ENCODE results near the gene LGALS7.
"Not testable (repeated sequence)": the region's sequence is repeated elsewhere in the genome, so short reads cannot be mapped to it uniquely, and the experiment has no call there.

The LGALS7 gene

DNA sequence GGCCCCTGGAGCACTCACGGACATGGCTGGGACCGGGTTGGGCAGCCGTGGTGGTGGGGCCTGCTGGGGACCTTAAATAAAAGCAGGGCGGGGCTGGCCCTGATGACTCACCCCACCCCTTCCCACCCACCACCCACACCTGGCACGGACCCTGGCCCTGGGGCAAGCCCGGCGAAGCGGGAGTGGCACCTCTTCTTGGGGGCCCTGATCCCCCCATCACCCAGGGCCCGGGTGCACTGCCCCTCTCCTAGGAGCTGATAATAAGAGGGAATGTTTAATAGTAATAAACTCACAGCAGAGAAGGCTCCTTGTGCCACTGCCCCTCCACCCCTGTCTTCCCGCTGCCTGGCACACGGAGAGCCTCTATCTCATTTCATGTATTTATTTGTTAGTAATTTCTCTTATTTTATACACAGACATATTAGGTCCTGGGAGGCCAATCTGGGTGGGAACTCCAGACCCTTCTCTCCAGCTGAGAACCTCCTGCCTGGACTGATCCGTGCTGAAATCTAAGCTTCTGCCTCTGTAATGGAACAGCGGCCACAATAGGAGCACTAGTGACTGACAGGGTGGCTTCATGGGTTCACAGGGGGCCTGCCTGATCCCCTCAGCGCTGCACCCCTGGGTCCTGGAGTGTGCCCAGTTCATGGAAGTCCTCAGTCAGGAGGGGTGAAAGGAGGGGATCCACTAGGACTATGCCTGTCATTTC lies at the start of gene LGALS7:
TSS of gene LGALS7 (minus strand) at position 49 of the 709 bp plus-strand sequence. CDS start at position 24, 25 bp downstream.
- DNase-seq = no peak

DNA sequence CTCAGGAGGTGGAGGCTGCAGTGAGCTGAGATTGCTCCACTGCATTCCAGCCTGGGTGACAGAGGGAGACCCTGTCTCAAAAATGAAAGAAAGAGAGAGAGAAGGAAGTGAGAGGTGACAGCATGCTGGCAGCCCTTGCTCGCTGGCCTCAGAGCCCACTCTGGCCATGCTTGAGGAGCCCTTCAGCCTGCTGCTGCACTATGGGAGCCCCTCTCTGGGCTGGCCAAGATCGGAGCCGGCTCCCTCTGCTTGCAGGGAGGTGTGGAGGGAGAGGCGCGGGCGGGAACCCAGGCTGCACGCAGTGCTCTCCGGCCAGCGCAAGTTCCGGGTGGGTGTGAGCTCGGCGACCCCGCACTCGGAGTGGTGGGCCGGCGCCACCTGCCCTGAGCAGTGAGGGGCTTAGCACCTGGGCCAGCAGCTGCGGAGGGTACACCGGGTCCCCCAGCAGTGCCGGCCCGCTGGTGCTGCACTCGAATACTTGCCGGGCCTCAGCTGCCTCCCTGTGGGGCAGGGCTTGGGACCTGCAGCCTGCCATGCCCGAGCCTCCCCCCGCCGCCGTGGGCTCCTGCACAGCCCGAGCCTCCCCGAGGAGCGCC lies 48.0 kb upstream of the LGALS7 start:
- not testable (repeated sequence) for DNase-seq

DNA sequence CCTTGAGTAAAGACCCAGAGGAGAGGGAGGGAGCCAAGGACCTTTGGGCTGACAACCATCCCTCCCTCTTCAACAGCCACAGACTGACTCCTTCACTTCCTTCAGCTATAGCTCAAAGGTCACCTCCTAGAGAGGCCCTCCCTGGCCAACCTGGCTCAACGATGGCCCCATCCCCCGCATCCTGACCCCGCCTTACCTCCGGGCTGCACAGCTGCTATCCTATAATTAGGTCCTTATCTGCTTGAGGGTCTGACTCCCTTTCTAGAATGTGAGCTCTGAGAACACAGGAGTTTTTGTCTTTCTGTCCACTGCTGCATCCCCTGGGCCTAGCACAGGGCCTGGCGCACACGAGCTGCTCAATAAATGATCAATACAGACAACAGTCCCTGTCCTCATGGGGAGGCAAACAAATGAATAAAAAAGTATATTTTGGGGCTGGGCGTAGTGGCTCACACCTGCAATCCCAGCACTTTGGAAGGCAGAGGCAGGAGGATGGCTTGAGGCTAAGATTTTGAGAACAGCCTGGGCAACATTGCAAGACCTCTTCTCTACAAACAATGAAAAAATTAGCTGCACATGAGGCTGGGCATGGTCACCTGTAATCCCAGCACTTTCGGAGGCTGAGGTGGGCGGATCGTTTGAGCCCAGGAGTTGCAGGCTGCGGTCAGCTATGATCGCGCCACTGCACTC lies 46.1 kb upstream of the LGALS7 start:
- no peak for DNase-seq

DNA sequence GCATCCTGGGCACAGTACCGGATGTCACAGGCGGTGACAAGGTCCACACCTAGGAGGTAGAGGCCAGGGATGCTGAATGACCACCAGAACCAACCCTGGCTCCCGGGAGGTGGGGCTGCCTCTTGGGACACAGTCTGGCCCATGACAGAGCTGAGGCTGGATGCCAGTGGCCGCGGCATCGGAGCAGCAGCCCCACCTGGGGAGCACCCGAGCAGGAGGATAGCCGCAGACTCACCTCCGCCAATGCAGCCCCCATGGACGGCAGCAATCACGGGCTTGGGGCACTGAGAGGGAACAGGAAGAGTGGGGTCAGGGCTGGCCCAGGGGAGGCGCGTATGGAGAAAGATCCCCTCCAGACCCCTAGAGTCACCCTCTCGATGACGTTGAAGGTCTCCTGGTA lies 43.8 kb upstream of the LGALS7 start:
- no peak for DNase-seq

DNA sequence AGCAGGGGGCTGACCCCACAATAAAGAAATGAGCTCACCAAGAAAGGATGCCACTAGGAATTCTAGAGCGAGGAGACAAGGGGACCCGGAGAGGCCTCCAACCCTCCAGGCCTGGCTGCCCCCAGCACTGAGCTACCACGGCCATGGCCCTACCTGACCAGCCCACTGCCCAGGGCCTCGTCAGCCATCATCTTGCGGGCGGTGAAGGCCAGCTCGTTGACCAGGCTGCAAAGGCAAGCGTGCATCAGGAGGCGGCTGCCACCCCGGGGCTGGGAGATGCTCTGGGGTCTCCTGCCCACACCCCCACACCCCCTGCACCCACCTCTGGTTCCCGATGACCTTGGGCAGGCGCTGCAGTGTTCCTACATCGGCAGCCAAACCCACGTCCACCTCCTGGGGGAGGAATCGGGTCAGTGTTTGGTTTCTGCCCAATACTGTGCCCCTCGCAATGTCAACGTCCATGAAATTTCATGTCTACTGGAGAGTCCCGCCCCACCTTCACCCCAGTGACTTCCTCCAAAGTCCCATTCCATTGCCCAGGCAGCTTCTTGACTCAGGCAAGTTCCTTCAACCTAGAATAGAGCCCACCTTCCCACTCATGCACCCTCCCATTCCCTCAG lies 42.9 kb upstream of the LGALS7 start:
- DNase-seq = no peak

DNA sequence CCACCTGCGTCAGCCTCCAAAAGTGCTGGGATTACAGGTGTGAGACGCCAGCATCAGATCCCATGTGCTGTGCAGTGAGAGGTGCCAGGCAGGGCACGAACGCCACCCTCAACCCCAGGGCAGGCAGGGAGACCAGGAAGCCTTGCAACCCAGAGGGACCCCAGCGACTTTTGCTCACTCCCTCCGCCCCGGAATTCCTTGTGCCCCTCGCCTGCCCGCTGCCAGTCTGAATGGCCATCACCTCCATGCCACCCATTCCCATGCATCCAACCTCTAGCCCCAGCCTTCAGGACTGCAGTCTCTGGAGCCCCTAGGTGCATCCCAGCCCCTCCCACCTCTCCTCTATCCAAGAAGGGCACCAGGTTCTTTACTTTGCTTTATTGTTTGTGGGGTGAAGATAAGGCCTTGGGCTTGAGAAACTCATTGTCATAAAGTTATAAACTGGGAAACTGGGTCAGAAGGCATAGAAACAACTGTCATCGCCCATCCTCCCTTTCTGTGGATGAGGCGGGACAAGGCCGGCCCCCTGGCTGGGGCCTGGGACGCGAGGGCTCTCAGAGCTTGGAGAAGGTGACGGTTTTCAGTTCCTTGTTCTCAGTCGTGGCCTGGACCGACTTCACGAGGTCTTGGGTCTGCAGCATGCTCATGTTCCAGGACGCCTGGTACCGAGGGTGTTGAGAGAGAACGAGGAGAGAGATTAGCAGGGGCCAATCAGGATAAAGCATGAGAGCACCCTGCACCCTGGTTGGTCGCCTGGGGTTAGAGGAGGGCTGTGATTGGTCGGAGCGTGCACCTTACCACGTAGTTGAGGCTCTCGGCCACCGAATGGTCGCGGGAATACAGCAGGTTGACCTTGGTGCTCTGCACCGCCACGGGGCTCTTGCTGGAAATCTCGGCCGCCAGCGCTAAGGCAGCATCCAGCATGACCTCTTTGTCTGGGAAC lies 42.0 kb upstream of the LGALS7 start:
- DNase-seq = no peak

DNA sequence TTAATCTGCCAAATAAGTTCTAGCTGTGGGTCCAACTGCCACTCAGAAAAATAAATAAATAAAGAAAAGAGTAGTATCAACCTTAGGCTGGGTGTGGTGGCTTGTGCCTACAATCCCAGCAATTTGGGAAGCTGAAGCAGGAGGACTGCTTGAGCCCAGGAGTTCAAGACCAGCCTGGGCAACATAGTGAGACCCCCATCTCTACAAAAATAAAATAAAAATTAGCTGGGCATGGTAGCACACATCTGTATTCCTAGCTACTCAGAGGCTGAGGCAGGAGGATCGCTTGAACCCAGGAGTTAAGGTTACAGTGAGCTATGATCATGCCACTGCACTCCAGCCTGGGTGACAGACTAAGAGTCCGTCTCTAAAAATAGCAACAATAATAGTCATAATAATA lies 40.6 kb upstream of the LGALS7 start:
- DNase-seq = not testable (repeated sequence)

DNA sequence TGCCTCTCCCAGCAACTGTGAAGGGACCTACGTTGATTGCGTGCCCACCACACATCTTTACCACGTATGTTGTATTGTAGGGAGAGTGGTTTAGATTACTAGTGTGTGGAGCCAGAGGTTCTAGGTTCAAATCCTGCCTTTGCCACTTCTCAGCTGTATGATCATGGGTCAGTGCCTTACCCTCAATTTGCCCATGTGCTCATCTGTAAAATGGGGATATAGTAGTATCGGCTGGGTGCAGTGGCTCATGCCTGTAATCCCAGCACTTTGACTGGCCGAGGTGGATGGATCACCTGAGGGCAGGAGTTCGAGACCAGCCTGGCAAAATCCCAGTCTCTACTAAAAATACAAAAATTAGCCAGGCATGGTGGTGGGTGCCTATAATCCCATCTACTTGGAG lies 40.0 kb upstream of the LGALS7 start:
- no peak for DNase-seq

DNA sequence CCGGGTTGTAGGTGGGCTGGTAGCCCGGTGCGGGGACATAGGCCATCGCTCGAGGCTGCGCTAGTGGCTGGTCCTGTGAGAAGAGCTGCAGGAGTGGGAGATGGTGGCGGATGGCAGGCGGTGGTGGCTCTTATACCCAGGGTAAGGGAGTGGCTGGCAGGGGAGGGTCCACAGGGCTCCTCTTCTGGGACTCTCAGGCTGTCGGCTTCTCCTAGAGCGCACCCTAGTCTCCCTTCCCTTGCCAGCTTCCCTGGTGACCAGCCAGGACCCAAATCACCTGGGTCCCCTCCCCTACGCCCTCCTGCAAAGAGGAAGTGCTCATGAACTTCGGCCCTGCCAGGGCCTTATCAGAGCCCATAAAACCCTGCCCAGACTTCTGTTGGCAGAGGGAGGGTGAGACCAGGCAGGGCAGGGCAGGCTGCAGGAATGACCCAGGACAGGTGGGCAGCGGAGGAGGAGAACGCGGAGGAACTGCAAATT lies 39.6 kb upstream of the LGALS7 start, which contains the start of gene LGALS4:
TSS of gene LGALS4 (minus strand) at position 105 of the 480 bp plus-strand sequence. CDS start at position 46, 59 bp downstream.
- DNase-seq = no peak

DNA sequence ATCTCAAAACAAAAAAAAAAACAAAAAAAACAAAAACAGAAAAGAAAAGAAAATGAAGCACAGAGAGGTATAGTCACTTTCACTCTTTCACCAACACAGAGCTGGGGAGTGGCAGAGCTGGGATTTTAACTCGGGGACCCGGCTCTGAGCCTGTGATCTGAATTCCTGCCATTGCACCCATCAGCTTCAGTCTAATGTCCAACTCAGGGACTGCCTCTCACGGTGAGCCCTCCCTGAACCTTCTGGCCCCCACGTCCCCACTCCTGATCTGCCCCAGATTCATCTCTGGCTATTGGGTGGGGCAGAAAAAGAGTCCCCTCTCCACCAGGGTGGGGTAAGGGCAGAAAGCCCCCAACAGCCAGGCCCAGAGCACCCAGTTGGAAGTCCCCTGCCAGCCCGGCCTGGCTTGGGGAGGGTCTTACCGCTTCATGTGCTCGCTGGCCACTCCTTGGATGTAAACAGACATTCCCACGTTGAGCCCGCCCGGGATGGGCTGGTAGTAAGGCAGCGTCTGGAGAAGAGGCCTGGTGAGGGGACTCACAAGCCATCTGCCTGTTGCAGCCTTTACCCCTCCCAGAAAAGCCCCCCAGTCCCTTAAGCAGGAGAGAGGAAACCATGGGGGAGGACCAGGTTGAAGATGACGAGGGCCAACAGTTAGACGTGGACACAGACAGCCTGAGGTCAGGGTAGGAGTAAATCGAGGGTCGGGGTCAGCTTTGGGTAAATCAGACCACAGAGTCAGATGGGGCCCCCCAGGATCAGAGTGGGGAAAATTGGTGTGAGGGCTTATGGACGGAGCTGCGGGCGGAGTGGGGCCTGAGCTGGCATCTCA lies 38.9 kb upstream of the LGALS7 start:
- no peak for DNase-seq

DNA sequence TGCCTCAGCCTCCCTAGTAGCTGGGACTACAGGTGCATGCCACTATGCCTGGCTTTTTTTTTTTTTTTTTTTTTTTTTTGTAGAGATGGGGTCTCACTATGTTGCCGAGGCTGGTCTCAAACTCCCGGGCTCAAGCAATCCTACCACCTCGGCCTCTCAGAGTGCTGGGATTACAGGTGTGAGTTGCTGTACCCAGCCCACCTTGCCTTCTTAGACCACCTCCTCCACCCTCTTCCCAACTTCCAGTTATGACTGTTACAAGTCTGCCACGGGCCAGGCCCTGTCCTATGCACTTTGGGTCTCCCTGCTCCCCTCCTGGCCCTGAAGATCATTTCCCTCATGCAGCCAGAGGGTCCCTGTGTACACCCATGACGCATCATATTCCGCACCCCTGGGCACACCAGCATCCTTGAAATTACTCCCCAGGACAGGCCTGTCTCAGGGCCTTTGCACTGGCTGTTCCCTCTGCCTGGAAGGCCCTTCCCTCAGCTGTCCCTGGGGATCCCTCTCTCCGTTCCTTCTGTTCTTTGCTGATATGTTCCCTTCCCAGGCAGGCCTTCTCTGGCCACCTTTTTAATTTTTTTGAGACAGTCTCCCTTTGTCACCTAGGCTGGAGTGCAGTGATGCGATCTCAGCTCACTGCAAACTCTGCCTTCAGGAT lies 36.4 kb upstream of the LGALS7 start:
- no peak for DNase-seq

DNA sequence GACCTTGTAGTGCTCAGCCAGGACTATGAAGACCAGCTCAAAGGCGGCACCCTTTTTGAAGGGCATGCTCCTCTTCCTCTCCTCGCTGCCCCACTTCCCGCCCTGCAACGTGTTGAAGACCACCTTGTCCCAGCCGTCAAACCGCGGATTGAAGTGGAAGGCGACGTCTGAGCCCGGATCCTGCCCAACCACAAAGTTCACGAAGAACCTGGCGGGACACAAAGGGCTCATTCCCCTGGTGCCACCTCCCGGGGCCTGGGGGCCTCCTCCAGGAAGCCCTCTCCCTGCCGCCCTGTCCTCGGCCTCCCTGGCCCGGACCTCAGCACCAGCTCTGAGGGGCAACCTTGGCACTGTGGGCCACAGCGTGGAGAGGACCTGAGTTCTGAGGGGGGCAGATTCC lies 35.4 kb upstream of the LGALS7 start:
- no peak for DNase-seq

DNA sequence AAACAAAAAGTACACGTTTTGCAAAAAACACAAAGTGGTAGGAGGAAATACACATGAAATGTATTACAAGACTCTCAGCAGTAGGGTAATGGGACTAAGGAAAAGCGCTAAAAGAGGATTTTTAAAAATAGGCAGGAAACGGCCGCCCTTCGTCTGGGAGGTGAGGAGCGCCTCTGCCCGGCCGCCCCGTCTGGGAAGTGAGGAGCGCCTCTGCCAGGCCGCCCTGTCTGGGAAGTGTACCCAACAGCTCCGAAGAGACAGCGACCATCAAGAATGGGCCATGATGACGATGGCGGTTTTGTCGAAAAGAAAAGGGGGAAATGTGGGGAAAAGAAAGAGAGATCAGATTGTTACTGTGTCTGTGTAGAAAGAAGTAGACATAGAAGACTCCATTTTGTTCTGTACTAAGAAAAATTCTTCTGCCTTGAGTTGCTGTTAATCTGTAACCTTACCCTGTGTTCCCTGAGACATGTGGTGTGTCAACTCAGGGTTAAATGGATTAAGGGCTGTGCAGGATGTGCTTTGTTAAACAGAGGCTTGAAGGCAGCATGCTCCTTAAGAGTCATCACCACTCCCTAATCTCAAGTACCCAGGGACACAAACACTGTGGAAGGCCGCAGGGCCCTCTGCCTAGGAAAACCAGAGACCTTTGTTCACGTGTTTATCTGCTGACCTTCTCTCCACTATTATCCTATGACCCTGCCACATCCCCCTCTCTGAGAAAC lies 34.2 kb upstream of the LGALS7 start:
- DNase-seq = peak; percentile 35

DNA sequence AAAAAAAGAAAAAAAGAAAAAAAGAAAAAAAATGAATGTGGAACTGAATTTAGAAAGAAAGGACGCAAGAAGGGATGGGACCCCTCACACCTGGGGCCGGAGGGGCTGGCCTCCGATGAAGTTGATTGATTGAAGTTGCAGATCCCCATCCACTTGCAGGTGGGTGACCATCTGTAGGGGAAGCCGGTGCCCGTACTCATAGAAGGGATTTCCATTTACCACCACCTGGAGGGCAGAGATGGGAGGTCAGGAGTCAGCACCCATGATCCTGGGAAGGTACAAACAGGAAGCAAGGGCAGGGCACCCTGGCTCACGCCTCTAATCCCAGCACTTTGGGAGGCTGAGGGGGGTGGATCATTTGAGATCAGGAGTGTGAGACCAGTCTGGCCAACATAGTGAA lies 33.1 kb upstream of the LGALS7 start:
- DNase-seq = no peak

DNA sequence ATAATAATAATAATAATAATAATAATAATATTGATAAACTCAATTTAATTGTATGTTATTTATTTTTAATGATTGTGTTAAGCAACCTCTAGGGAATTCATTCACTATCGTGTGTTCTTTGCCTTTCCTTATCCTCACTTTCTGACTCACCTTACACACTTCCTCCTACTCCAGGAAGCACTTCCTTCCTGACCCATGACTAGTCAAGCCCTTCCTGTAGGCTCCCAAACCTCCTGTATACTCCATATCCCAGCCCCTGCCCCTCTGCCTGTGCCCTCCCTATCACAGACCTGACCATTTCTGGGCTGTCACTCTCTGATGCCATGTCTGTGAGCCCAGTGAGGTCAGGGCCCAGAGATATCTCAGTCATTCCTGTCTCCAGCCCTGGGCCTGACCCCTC lies 31.9 kb upstream of the LGALS7 start:
- DNase-seq = peak; percentile 39

DNA sequence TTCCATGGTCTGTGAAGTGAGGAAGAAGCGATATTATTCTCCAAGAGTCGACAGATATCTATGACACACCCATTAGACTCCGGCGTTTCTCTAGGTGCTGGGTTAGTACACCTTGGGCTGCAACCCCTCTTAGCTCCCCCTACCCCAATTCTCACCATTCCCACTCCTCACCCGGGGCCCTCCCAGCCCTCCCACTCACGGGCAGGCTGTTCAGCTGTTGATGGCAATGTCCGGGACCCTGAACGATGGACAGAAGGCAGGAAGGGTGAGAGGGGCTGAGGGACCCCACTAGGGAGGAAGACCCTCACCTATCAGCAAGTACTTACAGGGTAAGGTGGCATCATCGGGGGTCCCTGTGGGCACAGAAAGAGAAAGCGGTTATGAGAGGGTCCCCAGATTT lies 30.2 kb upstream of the LGALS7 start:
- no peak for DNase-seq

DNA sequence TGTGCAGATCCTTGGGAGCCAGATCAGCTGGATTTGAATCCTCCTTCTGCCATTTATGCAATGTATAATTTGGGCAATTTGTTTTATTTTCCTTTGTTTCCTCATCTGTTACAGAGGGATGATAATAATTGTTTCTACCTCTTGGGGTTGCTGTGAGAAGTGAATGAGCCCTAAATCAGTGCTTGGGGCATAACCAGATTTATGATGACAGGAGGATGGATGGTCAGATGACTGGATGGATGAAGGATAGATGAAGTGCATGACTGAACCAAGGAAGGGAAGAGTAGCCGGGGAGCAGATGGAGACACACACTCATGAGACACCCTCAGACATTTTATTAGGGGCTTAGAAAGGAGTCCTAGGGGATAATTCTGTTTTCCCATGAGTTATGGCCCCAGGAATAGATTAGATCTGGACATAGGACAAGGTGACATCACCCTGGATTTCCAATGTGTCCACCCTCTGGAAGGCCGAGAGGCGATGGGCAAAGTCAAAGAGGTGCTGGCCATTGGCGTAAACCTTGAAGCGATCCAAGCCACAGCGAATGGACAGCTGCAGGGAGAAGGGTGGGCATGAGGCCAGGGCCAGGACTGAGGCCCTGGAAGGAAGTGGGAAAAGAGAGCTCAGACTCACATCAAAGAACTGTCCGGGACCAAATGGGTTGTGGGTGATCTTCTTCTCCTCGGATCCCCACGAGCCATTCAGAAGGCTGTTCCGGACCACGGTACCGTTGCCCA lies 28.2 kb upstream of the LGALS7 start:
- DNase-seq = no peak

DNA sequence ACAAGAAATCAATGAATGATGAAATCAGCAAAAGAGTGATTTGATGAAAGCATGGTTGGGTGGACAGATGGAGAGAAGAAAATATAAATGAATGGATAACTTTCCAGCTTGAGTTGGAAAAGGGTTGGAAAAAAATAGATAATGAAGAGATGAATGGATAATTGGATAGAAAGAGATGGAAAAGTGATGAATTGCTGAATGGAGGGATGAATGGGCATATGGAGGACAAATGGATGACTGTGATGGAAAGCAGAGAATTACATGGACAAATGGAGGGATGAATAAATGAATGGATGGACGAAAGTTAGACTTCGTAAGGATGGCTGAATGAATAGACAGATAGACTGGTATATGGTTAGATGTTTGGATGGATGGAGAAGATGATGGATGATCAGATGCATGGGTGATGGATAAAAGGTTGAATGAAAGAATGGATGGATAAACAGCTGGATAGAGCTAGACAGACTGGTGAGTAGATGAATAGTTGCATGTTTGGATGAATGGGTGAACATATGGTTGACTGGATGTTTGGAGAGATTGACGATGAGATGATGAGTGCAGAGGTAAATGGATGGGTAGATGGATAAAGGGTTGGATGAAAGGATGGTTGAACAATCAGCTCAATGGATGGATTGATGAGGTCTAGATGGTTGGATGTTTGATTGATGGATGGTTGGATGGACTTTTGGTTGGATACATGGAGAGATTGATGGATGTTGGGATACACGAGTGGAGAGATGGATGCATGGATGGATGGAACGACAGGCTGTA lies 27.4 kb upstream of the LGALS7 start:
- DNase-seq = no peak

DNA sequence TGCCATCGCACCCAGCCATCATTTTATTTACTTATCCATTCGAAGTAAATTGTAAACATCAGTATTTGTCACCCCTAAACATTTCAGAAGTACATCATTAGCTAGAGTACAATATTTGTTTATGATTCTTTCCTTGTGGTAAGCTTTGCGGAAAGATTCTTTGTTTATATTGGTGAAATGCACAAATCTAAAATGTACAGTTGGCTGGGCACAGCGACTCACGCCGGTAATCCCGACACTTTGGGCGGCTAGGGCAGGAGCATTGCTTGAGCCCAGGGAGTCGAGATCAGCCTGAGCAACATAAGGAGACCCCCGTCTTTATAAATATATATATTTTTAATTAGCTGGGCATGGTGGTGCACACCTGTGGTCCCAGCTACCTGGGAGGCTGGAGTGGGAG lies 25.8 kb upstream of the LGALS7 start:
- DNase-seq = peak; percentile 8

Measured in HCEC 1CT (cell line).